PC-9 (cell line): ENCODE results near the gene NDUFC2. TPM values are rescaled to one million over a fixed set of nuclear protein-coding genes. Genes with fewer than 3 reads are reported as not detected.
"Not testable (repeated sequence)": the region's sequence is repeated elsewhere in the genome, so short reads cannot be mapped to it uniquely, and the experiment has no call there.

Experiments used
- BruUV-seq: library from RNA; stranded (reverse); fragments of 400-500 nt; replicated peaks from 2 replicates; lab custom pipeline; 2021; lab: Mats Ljungman, UMichigan
- CTCF ChIA-PET: fragments of 300-600 bp; sonication (Branson Sonifier 250); formaldehyde crosslinking; loops from one replicate; lab custom pipeline; 2022; ENCODE audit warnings: antibody characterized with exemption; lab: Charles Lee
- POLR2A ChIA-PET: fragments of 300-600 bp; sonication (Branson Sonifier 250); formaldehyde crosslinking; loops from one replicate; lab custom pipeline; 2022; ENCODE audit warnings: antibody characterized with exemption; ENCODE audit not compliant: unreplicated experiment; lab: Charles Lee
- DNase-seq, 2 experiments: peaks; one replicate each; pipeline versions ENCODE4 v3.0.0 to v3.0.0-alpha.2; 2015 to 2022; ENCODE audit warnings: mixed read lengths in 1 of 2
- H2AFZ ChIP-seq: fragments of 200-600 bp; sonication (generic); 2 replicates; pipeline ENCODE4 v1.8.1; 2017; ENCODE audit warnings: antibody characterized with exemption
- H3F3A ChIP-seq: fragments of 200-600 bp; sonication (generic); 2 replicates; pipeline ENCODE4 v1.8.1; 2017; ENCODE audit warnings: antibody characterized with exemption, mild to moderate bottlenecking, low read depth; ENCODE audit not compliant: insufficient read depth
- H3K27ac ChIP-seq: fragments of 200-600 bp; sonication (generic); 2 replicates; pipeline ENCODE4 v1.6.1; 2016; ENCODE audit warnings: mixed run types
- H3K27me3 ChIP-seq: fragments of 200-600 bp; sonication (generic); 2 replicates; pipeline ENCODE4 v1.6.1; 2016; ENCODE audit warnings: low read depth, mixed run types; ENCODE audit not compliant: insufficient read depth
- H3K36me3 ChIP-seq: fragments of 200-600 bp; sonication (generic); 2 replicates; pipeline ENCODE4 v1.6.1; 2016; ENCODE audit warnings: low read depth, mixed run types
- H3K4me1 ChIP-seq: fragments of 200-600 bp; sonication (generic); replicated peaks from 2 replicates; pipeline ENCODE4 v1.6.1; 2016; ENCODE audit warnings: mixed run types; ENCODE audit not compliant: insufficient read depth
- H3K4me2 ChIP-seq: fragments of 200-600 bp; sonication (generic); 2 replicates; pipeline ENCODE4 v1.6.1; 2017; ENCODE audit warnings: mixed run types
- H3K4me3 ChIP-seq: fragments of 200-600 bp; sonication (generic); 2 replicates; pipeline ENCODE4 v1.6.1; 2016; ENCODE audit warnings: mixed run types
- H3K79me2 ChIP-seq: fragments of 200-600 bp; sonication (generic); 2 replicates; pipeline ENCODE4 v1.6.1; 2017; ENCODE audit warnings: low read depth, mixed run types
- H3K9me2 ChIP-seq: fragments of 200-600 bp; sonication (generic); 2 replicates; pipeline ENCODE4 v1.8.1; 2017; ENCODE audit warnings: mild to moderate bottlenecking; ENCODE audit not compliant: insufficient read depth
- H3K9me3 ChIP-seq: fragments of 200-600 bp; sonication (generic); 2 replicates; pipeline ENCODE4 v1.8.1; 2016; ENCODE audit warnings: low read depth; ENCODE audit not compliant: insufficient read depth
- H4K20me1 ChIP-seq: fragments of 200-600 bp; sonication (generic); 2 replicates; pipeline ENCODE4 v1.8.1; 2017; ENCODE audit not compliant: insufficient read depth
- CTCF ChIP-seq: fragments of 200-600 bp; sonication (generic); conservative IDR thresholded peaks from 2 replicates; pipeline ENCODE4 v1.6.1; 2017; ENCODE audit warnings: mixed run types, antibody characterized with exemption, mild to moderate bottlenecking, moderate library complexity
- EZH2 ChIP-seq: fragments of 200-600 bp; sonication (generic); IDR thresholded peaks from 2 replicates; pipeline ENCODE4 v1.8.0; 2017; ENCODE audit warnings: antibody characterized with exemption, low read depth
- intact Hi-C: fragments of 100-400 bp; cut with micrococcal nuclease; formaldehyde crosslinking; loops from one replicate; pipeline ENCODE4 v1.10.0; 2022; ENCODE audit not compliant: unreplicated experiment
- total RNA-seq: library from RNA; stranded (reverse); gene quantifications from 2 replicates; pipeline ENCODE4 v1.2.3, GENCODE V29; 2021

Gene NDUFC2
- total RNA-seq, 1 experiment from 2014 or later, result 380 TPM

- ChIA-PET CTCF (interaction anchor here (0.7 kb wide), 1 partner anchor 14 kb away, joined by 3 read pairs; no protein-coding TSS in a partner anchor), POLR2A (no interaction called here)
- Histone ChIP-seq H3K4me3 (no peak overlapping the region), H3K9me3 (no peaks in the 10 kb centered on the region), H4K20me1 (no peaks in the 10 kb centered on the region), H3K27ac (no peak overlapping the region), H3K9me2 (no peaks in the 10 kb centered on the region), H3K79me2 (no peaks in the 10 kb centered on the region), H3K4me2 (no peak overlapping the region), H3K36me3 (no peaks in the 10 kb centered on the region), H3K4me1 (peaks cover 66% of the 10 kb centered on the region), H3F3A (peaks cover 37% of the 10 kb centered on the region), H2AFZ (no peak overlapping the region), H3K27me3 (no peaks in the 10 kb centered on the region)
- intact Hi-C loops, result no loop called here
- TF ChIP-seq CTCF (no peak), EZH2 (no peak)
- BruUV-seq, result no TSS peak
- no peak for DNase-seq
These were observed 47.6 kb downstream of the NDUFC2 start for GRCh38 chr11:78032090-78032489.

- Histone ChIP-seq H2AFZ (no peak overlapping the region), H3K79me2 (no peaks in the 10 kb centered on the region), H3K27ac (no peak overlapping the region), H3K4me1 (peaks cover 62% of the 10 kb centered on the region), H4K20me1 (no peaks in the 10 kb centered on the region), H3K9me3 (no peaks in the 10 kb centered on the region), H3K36me3 (no peaks in the 10 kb centered on the region), H3F3A (peaks cover 33% of the 10 kb centered on the region), H3K4me2 (no peak overlapping the region), H3K4me3 (no peak overlapping the region), H3K9me2 (no peaks in the 10 kb centered on the region), H3K27me3 (no peaks in the 10 kb centered on the region)
- ChIA-PET CTCF (interaction anchor here (0.9 to 1.0 kb wide), 2 partner anchors 9 to 533 kb away, joined by 3 to 4 read pairs; no protein-coding TSS in a partner anchor), POLR2A (interaction anchor here (0.7 kb wide), 1 partner anchor 429 kb away, joined by 7 read pairs; no protein-coding TSS in a partner anchor)
- no peak for TF ChIP-seq EZH2
- TF ChIP-seq CTCF, result no peak
- intact Hi-C loops, result loop anchor here (2.0 kb wide), 1 partner anchor 37 kb away; the partner anchor contains the start of gene INTS4
- no peak for DNase-seq
- no TSS peak for BruUV-seq
These were observed 48.0 kb downstream of the NDUFC2 start for GRCh38 chr11:78031629-78032028.

GRCh38 chr11:78030429-78031325, 49.0 kb downstream of the NDUFC2 start:
- Histone ChIP-seq H3F3A (peaks cover 27% of the 10 kb centered on the region), H3K4me3 (no peak overlapping the region), H3K27ac (0 out of 2 replicates have a peak overlapping the region, but pooled peaks have one; percentile 11), H3K27me3 (no peaks in the 10 kb centered on the region), H3K79me2 (no peaks in the 10 kb centered on the region), H2AFZ (no peak overlapping the region), H3K36me3 (no peaks in the 10 kb centered on the region), H3K4me1 (peaks cover 55% of the 10 kb centered on the region), H3K9me3 (no peaks in the 10 kb centered on the region), H4K20me1 (no peaks in the 10 kb centered on the region), H3K9me2 (no peaks in the 10 kb centered on the region), H3K4me2 (peak overlapping the region; percentile 29)
- intact Hi-C loops, result loop anchor here (1.0 to 2.0 kb wide), 2 partner anchors 10 to 36 kb away; partner anchors contain the start of gene INTS4
- TF ChIP-seq EZH2, result no peak
- no peak for TF ChIP-seq CTCF
- DNase-seq, result peak; percentile 89 to 92
- no TSS peak for BruUV-seq
- CTCF ChIA-PET, result interaction anchor here (0.6 to 1.0 kb wide), 5 partner anchors 10 to 931 kb away, joined by 3 to 7 read pairs (median 4); no protein-coding TSS in a partner anchor
- POLR2A ChIA-PET, result interaction anchor here (0.6 to 0.7 kb wide), 3 partner anchors 36 to 429 kb away, joined by 7 to 22 read pairs (median 9); partner anchors contain the start of gene INTS4

GRCh38 chr11:78028423-78028822, 51.2 kb downstream of the NDUFC2 start:
- H3K79me2 ChIP-seq, H2AFZ ChIP-seq, H3K36me3 ChIP-seq, H3K9me2 ChIP-seq, H3K9me3 ChIP-seq, BruUV-seq, intact Hi-C loops, H3K4me3 ChIP-seq, H3K27me3 ChIP-seq, H4K20me1 ChIP-seq: not testable (repeated sequence)
- POLR2A ChIA-PET, result interaction anchor here (0.7 to 0.8 kb wide), 2 partner anchors 12 to 34 kb away, joined by 6 to 17 read pairs; partner anchors contain the start of gene INTS4
- Histone ChIP-seq H3K4me1 (peaks cover 55% of the 10 kb centered on the region), H3F3A (peaks cover 27% of the 10 kb centered on the region), H3K27ac (peak overlapping the region; percentile 82), H3K4me2 (peak overlapping the region; percentile 54)
- CTCF ChIA-PET, result interaction anchor here (0.6 to 1.3 kb wide), 3 partner anchors 18 to 468 kb away, joined by 3 to 10 read pairs (median 3); no protein-coding TSS in a partner anchor
- peak; percentile 85 to 99 for DNase-seq
